Tibial artery (tissue), 4 donors: ENCODE data around the gene DOK5.

Experiments used
- DNase-seq, 2 donors: peaks; one replicate each; pipeline ENCODE4 v3.0.0-alpha.2; 2019
- H3K27ac ChIP-seq, 2 donors: fragments of 200-600 bp; sonication (generic) in 1 of 2; 1 replicate in 1 of 2; 2 replicates in 1 of 2; pipeline ENCODE4 v1.5.1; 2018 to 2019; ENCODE audit warnings: mild to moderate bottlenecking in 1 of 2
- H3K27me3 ChIP-seq, 2 donors: fragments of 200-600 bp; sonication (generic) in 1 of 2; one replicate each; pipeline versions ENCODE4 v1.5.1 to v1.6.0; 2016 to 2019
- H3K36me3 ChIP-seq, 3 donors: fragments of 200-600 bp; sonication (generic) in 2 of 3; one replicate each; pipeline ENCODE4 v1.5.1; 2016 to 2019; ENCODE audit warnings: mild to moderate bottlenecking in 2 of 3
- H3K4me1 ChIP-seq, 4 donors: fragments of 200-600 bp; sonication (generic) in 2 of 4; 1 replicate in 3 of 4; 2 replicates in 1 of 4; pipeline ENCODE4 v1.5.1; 2016 to 2019
- H3K4me3 ChIP-seq, 2 donors: fragments of 200-600 bp; sonication (generic) in 1 of 2; 1 replicate in 1 of 2; 2 replicates in 1 of 2; pipeline ENCODE4 v1.5.1; 2018 to 2019; ENCODE audit warnings: mild to moderate bottlenecking in 2 of 2
- H3K9me3 ChIP-seq, 3 donors: fragments of 200-600 bp; sonication (generic) in 1 of 3; one replicate each; pipeline ENCODE4 v1.5.1; 2016 to 2019
- intact Hi-C: fragments of 100-400 bp; cut with DNase I; formaldehyde crosslinking; loops from one replicate; pipeline ENCODE4 v1.15.0; 2023; ENCODE audit warnings: low total_unique reads
- TF ChIP-seq, protein P1 (sequence below), 2 experiments: fragments of 200-600 bp in 1 of 2; fragments of 450-650 bp in 1 of 2; IDR thresholded peaks; one replicate each; pipeline ENCODE4 v1.5.1; 2017 to 2019; ENCODE audit warnings: antibody characterized with exemption in 2 of 2, mild to moderate bottlenecking in 1 of 2, moderate library complexity in 1 of 2

DOK5 gene

DNA sequence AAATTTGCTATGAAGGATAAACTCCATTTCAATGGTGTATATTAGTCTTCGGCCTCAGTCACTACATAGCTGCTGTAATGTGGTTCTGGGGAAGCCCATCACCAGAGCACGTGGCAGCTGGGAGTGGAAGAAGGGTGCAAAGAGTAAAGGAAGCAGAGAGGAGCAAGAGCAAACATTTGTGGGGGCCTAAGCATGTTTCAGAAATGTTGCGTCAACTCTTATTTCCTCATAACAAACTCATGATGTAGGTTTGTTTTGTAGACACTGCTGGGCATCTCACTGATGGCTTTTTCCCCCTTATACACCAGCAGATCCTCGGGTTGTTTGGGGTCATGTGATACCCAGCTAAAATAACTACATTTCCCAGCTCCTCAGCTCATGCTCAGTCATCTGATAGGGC is 37.3 kb downstream of the DOK5 start:
- Histone ChIP-seq H3K27ac (no peak overlapping the region), H3K4me3 (no peak overlapping the region), H3K36me3 (no peaks in the 10 kb centered on the region), H3K27me3 (no peaks in the 10 kb centered on the region), H3K4me1 (no peaks in the 10 kb centered on the region), H3K9me3 (no peaks in the 10 kb centered on the region)
- TF ChIP-seq, protein P1, sequence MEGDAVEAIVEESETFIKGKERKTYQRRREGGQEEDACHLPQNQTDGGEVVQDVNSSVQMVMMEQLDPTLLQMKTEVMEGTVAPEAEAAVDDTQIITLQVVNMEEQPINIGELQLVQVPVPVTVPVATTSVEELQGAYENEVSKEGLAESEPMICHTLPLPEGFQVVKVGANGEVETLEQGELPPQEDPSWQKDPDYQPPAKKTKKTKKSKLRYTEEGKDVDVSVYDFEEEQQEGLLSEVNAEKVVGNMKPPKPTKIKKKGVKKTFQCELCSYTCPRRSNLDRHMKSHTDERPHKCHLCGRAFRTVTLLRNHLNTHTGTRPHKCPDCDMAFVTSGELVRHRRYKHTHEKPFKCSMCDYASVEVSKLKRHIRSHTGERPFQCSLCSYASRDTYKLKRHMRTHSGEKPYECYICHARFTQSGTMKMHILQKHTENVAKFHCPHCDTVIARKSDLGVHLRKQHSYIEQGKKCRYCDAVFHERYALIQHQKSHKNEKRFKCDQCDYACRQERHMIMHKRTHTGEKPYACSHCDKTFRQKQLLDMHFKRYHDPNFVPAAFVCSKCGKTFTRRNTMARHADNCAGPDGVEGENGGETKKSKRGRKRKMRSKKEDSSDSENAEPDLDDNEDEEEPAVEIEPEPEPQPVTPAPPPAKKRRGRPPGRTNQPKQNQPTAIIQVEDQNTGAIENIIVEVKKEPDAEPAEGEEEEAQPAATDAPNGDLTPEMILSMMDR (IDR thresholded peaks at IDR 0.05), result no peak
- no peak for DNase-seq
- intact Hi-C loops, result no loop called here

DNA sequence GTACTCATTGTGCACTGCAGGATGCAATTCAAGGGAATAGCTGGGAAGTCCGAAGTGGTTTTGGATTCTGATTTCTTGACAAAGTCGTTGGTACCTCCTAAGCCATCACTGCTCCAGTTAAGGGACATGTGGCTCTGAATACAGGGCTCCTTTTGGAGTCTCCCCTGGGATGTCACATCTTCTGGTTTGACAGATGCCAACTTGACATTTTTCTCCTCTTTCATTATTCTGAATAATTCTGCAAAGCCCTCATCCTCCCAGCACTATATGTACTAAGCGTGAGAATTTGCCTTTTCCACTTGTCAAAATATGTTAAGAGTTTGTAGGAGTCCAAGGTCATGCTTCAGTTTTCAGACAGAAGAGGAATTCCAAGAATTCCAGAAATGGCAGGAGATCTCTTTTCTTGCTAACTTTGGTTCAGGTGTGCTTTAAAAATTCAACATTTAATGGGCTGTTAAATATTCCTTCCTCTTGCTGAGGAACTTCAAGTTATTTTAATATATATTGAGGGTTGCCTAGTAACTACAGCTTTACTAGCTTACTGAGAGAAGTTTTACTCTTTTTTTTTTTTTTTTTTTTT is 38.7 kb downstream of the DOK5 start:
- no peaks in the 10 kb centered on the region for H3K27me3 ChIP-seq
- TF ChIP-seq, protein P1 (IDR thresholded peaks at IDR 0.05), result no peak
- H3K9me3 ChIP-seq, result no peaks in the 10 kb centered on the region
- intact Hi-C loops, result no loop called here
- no peak overlapping the region for H3K4me3 ChIP-seq
- DNase-seq, result no peak
- H3K27ac ChIP-seq, result no peak overlapping the region
- no peaks in the 10 kb centered on the region for H3K36me3 ChIP-seq
- no peaks in the 10 kb centered on the region for H3K4me1 ChIP-seq

DNA sequence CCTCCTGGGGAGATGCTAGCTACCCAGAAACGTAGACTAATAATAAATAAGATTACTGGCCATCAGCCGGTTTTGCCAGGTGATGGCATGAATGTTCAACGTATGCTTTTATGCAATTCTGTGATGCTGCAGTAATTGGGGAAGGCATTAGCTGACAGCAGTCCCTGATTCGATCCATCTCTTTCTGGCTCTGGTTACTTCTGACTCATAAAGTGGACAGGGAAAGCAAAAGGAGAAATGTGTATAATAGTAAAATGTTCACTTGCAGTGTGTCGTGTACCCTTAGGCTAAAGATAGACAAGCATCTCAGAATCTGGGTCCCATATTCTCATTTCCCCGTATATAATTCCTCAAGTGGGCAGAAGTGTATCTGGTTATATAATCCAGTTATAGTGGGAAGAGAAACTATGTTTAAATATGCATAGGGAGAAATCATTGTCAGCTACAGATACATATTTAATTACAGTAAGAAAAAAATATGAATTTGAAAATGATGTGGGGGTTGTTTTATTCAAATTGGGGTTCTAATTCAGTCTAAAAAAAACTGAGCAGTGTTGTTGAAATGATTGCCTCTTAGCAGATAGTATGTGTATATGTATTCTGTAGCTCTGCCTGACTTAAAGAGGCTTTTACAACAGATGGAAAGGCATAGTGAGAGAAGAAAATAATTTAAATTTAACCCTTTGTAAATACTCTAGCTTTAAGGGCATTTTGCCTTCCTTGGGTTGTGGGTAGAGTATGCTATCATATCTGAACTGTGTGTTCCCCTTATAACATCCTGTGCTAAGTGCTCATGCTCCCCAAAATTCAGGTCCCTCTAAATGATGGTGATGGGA is 40.6 kb downstream of the DOK5 start:
- Histone ChIP-seq H3K36me3 (no peaks in the 10 kb centered on the region), H3K4me3 (no peak overlapping the region), H3K9me3 (no peaks in the 10 kb centered on the region), H3K27me3 (no peaks in the 10 kb centered on the region), H3K4me1 (no peaks in the 10 kb centered on the region), H3K27ac (no peak overlapping the region)
- no peak for DNase-seq
- intact Hi-C loops, result no loop called here
- TF ChIP-seq, protein P1 (IDR thresholded peaks at IDR 0.05), result no peak

DNA sequence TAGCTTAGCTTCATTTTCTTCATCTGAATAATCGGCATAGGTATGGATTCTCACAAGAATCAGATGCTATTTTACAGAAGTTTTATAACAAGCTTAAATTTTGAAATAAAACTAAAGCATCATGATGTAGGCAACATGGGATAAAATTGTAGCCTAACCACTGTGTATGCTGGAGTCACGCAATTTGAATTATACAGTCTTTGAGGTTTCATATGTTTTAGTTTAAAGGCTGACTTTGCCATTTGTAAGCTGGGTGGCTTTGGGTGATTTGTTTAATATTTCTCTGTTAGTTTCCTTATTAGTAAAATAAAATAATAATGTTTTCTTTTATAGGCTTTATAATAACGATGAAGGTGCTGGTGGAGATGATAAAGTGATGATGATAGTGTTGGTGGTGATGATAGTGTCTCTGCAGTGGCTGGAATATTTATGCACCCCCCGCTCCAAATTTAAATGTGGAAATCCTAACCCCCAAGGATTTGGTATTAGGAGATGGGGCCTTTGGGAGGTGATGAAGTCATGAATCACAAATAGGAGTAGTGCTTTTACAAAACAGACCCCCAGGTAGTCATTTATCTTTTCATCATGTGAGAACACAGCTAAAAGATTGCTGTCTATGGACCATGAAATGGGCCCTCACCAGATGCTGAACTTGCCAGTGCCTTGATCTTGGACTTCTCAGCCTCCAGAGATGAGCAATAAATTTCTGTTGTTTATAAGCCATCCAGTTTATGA is 42.0 kb downstream of the DOK5 start:
- intact Hi-C loops, result no loop called here
- Histone ChIP-seq H3K27ac (no peak overlapping the region), H3K4me3 (no peak overlapping the region), H3K4me1 (no peaks in the 10 kb centered on the region), H3K36me3 (no peaks in the 10 kb centered on the region), H3K9me3 (no peaks in the 10 kb centered on the region), H3K27me3 (no peaks in the 10 kb centered on the region)
- TF ChIP-seq, protein P1 (IDR thresholded peaks at IDR 0.05), result no peak
- DNase-seq, result no peak

DNA sequence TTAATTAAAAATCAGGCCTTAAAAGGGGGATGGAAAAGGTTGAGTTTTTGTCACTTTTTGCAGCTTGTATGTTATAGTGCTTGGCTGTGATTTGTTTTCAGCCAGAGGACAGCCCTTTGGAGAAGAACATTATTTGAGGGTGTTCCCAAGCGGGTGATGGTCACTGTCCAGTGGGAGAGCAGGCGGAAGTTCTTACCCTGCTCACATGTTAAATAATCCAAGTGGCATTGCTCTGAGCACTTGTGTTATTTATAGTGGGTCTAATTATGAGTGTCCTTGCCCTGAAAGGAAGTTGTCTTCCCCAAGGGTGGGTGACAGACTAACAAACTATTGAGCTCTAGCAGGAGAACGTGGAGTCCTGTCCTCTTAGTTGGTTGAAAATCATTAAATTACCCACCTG is 49.5 kb downstream of the DOK5 start:
- H3K27me3 ChIP-seq, result no peaks in the 10 kb centered on the region
- H3K4me3 ChIP-seq, result no peak overlapping the region
- H3K9me3 ChIP-seq, result no peaks in the 10 kb centered on the region
- TF ChIP-seq, protein P1 (IDR thresholded peaks at IDR 0.05), result no peak
- H3K4me1 ChIP-seq, result no peaks in the 10 kb centered on the region
- intact Hi-C loops, result no loop called here
- H3K36me3 ChIP-seq, result no peaks in the 10 kb centered on the region
- no peak overlapping the region for H3K27ac ChIP-seq
- DNase-seq, result no peak
